SK-N-SH (cell line): ENCODE data around the gene ASCC1. TPM values are rescaled to one million over a fixed set of nuclear protein-coding genes. Genes with fewer than 3 reads are reported as not detected.

Experiments
- CTCF ChIA-PET: fragments of 300-600, 350-600 bp; formaldehyde crosslinking; extraction: SDS; loops from one replicate; lab custom pipeline; 2021; lab: Yijun Ruan, JAX
- POLR2A ChIA-PET: fragments of 350-600 bp; sonication (Branson Sonifier 250); formaldehyde crosslinking; extraction: SDS; loops from one replicate; lab custom pipeline; 2020; ENCODE audit warnings: antibody characterized with exemption, inconsistent platforms; lab: Yijun Ruan, JAX
- DNase-seq: peaks from one replicate; pipeline ENCODE4 v3.0.0; 2012
- H2AFZ ChIP-seq: fragments of 200-600 bp; sonication (generic); 2 replicates; pipeline ENCODE4 v1.8.1; 2016; ENCODE audit warnings: antibody characterized with exemption, mild to moderate bottlenecking, low read depth
- H3F3A ChIP-seq: fragments of 200-600 bp; sonication (generic); replicated peaks from 2 replicates; pipeline ENCODE3; 2016; ENCODE audit warnings: antibody characterized with exemption, mild to moderate bottlenecking; ENCODE audit not compliant: insufficient read depth
- H3K27ac ChIP-seq, 2 experiments: fragments of 200-500 bp in 1 of 2; fragments of 200-600 bp in 1 of 2; sonication (Bioruptor generic) in 1 of 2; sonication (generic), shearing (Covaris generic) in 1 of 2; 2 replicates each; pipeline versions ENCODE4 v1.5.1 to v1.6.1; 2014 to 2016; ENCODE audit warnings: low read depth in 2 of 2, inconsistent platforms in 1 of 2, low read length in 1 of 2, mild to moderate bottlenecking in 1 of 2, mixed read lengths in 1 of 2
- H3K27me3 ChIP-seq: fragments of 200-600 bp; sonication (generic), shearing (Covaris generic); 2 replicates; pipeline ENCODE4 v1.6.1; 2016; ENCODE audit warnings: mixed run types; ENCODE audit not compliant: insufficient read depth
- H3K36me3 ChIP-seq, 2 experiments: fragments of 200-500 bp in 1 of 2; fragments of 200-600 bp in 1 of 2; sonication (Bioruptor generic) in 1 of 2; sonication (generic) in 1 of 2; replicated peaks in 1 of 2; 2 replicates each; pipeline versions ENCODE3 to v1.5.1; 2014 to 2016; ENCODE audit warnings: low read length in 1 of 2, mild to moderate bottlenecking in 1 of 2; ENCODE audit not compliant: insufficient read depth in 2 of 2, control insufficient read depth in 1 of 2
- H3K4me1 ChIP-seq, 2 experiments: fragments of 200-500 bp in 1 of 2; fragments of 200-600 bp in 1 of 2; sonication (Bioruptor generic) in 1 of 2; sonication (generic), shearing (Covaris generic) in 1 of 2; 2 replicates each; pipeline versions ENCODE4 v1.5.1 to v1.6.1; 2014 to 2016; ENCODE audit warnings: low read depth in 1 of 2, low read length in 1 of 2, mixed run types in 1 of 2; ENCODE audit not compliant: insufficient read depth in 2 of 2, control insufficient read depth in 1 of 2
- H3K4me2 ChIP-seq: fragments of 200-600 bp; sonication (generic), shearing (Covaris generic); 2 replicates; pipeline ENCODE4 v1.6.1; 2017; ENCODE audit warnings: mixed run types
- H3K4me3 ChIP-seq, 2 experiments: fragments of 200-500 bp in 1 of 2; fragments of 200-600 bp in 1 of 2; sonication (Bioruptor generic) in 1 of 2; sonication (generic), shearing (Covaris generic) in 1 of 2; 2 replicates each; pipeline versions ENCODE4 v1.5.1 to v1.8.1; 2014 to 2016; ENCODE audit warnings: low read depth in 2 of 2, inconsistent platforms in 1 of 2, low read length in 1 of 2, mild to moderate bottlenecking in 1 of 2, mixed read lengths in 1 of 2, moderate library complexity in 1 of 2
- H3K79me2 ChIP-seq: fragments of 200-600 bp; sonication (generic); 2 replicates; pipeline ENCODE4 v1.8.1; 2017; ENCODE audit warnings: mild to moderate bottlenecking; ENCODE audit not compliant: insufficient read depth
- H3K9ac ChIP-seq: fragments of 200-600 bp; sonication (generic); 2 replicates; pipeline ENCODE4 v1.6.1; 2017; ENCODE audit warnings: mixed run types
- H3K9me2 ChIP-seq: fragments of 200-600 bp; sonication (generic); 2 replicates; pipeline ENCODE4 v1.6.1; 2017; ENCODE audit warnings: mixed run types
- H3K9me3 ChIP-seq: fragments of 200-600 bp; sonication (generic); 2 replicates; pipeline ENCODE4 v1.6.1; 2017; ENCODE audit warnings: mixed run types, mild to moderate bottlenecking, moderate library complexity
- H4K20me1 ChIP-seq: fragments of 200-600 bp; sonication (generic); 2 replicates; pipeline ENCODE4 v1.6.1; 2017; ENCODE audit warnings: mild to moderate bottlenecking, mixed run types; ENCODE audit not compliant: insufficient read depth
- CHD2 ChIP-seq: fragments of 150-350 bp; IDR thresholded peaks from 2 replicates; pipeline ENCODE4 v1.6.1; 2018; ENCODE audit warnings: low read length; ENCODE audit not compliant: partially characterized antibody
- ELF1 ChIP-seq: IDR thresholded peaks from 2 replicates; pipeline ENCODE4 v1.4.0; 2012
- EP300 ChIP-seq, 2 experiments: IDR thresholded peaks; 2 replicates each; pipeline versions ENCODE4 v1.4.0 to v1.6.1; 2012; ENCODE audit warnings: borderline replicate concordance in 1 of 2, low read depth in 1 of 2, low read length in 1 of 2
- GABPA ChIP-seq: IDR thresholded peaks from 2 replicates; pipeline ENCODE4 v1.4.0; 2012; ENCODE audit warnings: low read depth, mild to moderate bottlenecking
- MXI1 ChIP-seq: IDR thresholded peaks from 2 replicates; pipeline ENCODE4 v1.6.1; 2012; ENCODE audit warnings: mild to moderate bottlenecking, low read depth, low read length, improper control_type of control experiment
- NFIC ChIP-seq: IDR thresholded peaks from 2 replicates; pipeline ENCODE4 v1.4.0; 2012; ENCODE audit warnings: borderline replicate concordance
- NRF1 ChIP-seq: IDR thresholded peaks from 2 replicates; pipeline ENCODE4 v1.6.1; 2012; ENCODE audit warnings: low read depth, mild to moderate bottlenecking, low read length
- RAD21 ChIP-seq: IDR thresholded peaks from 2 replicates; pipeline ENCODE4 v1.6.1; 2012; ENCODE audit warnings: mild to moderate bottlenecking, low read length
- RFX5 ChIP-seq: IDR thresholded peaks from 2 replicates; pipeline ENCODE4 v1.6.1; 2012; ENCODE audit warnings: mild to moderate bottlenecking, improper control_type of control experiment, low read length
- RXRA ChIP-seq: IDR thresholded peaks from 2 replicates; pipeline ENCODE4 v1.4.0; 2012; ENCODE audit warnings: low read depth, mild to moderate bottlenecking, borderline replicate concordance
- SIN3A ChIP-seq: IDR thresholded peaks from 2 replicates; pipeline ENCODE4 v1.6.1; 2012; ENCODE audit warnings: low read depth, mild to moderate bottlenecking, low read length, moderate library complexity, borderline replicate concordance
- SMC3 ChIP-seq: IDR thresholded peaks from 2 replicates; pipeline ENCODE4 v1.6.1; 2012; ENCODE audit warnings: low read depth, low read length, improper control_type of control experiment
- TAF1 ChIP-seq: IDR thresholded peaks from 2 replicates; pipeline ENCODE4 v1.6.1; 2012; ENCODE audit warnings: low read depth, mild to moderate bottlenecking, low read length, moderate library complexity, borderline replicate concordance
- WGBS: methylation state at CpG from one replicate; pipeline ENCODE4 v1.1.6; 2017; ENCODE audit warnings: low lambda C conversion rate; 5-methylcytosine and 5-hydroxymethylcytosine counted together
- polyA plus RNA-seq, 3 experiments: library from polyadenylated mRNA; depleted of rRNA; stranded (reverse); fragments of >200 nt; gene quantifications; 2 replicates each; pipeline ENCODE4 v1.2.3, GENCODE V29; 2012
- TF ChIP-seq, protein P1 (sequence below): fragments of 150-350 bp; IDR thresholded peaks from 2 replicates; pipeline ENCODE4 v1.6.1; 2016; ENCODE audit warnings: mild to moderate bottlenecking, low read depth, low read length
- TF ChIP-seq, protein P2 (sequence below): IDR thresholded peaks from 2 replicates; pipeline ENCODE4 v1.6.1; 2012; ENCODE audit warnings: mild to moderate bottlenecking, low read depth, low read length, moderate library complexity

The ASCC1 gene
- polyA plus RNA-seq, 1 of the 3 experiments (the other 2 are of a cell fraction), result 15.0 TPM

DNA sequence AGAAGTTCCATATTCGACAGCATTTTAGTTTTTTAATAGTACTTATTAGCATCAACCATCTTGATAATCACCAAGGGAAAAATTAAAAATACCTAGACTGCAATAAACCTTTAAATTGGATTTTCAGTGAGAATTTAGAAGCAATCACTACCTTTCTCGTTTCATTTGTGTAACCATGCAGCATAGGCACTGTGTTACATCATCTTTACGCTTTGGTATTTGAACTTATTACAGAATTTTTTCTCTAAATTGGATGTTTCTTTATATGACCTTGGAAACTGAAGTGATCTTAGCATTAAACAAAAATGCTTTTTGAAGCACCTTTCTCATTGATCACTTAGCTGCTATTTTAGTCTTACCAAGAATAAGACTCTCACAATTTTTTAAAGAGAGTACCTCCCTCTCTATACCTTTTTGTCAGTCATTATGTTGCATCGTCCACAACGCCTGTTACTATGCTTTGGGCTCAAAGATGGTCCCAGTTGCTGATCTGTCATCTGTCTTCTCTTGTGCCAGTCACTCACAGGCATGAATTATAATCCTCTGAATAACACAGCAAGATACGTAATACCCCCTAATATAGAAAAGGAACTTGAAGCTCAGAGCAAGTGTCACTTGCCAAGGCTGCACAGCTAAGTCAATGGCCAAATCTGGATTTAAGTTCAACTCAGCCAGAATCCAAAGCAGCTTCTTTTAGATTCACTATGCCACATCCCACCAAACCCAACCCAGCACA, 19.6 kb upstream of the ASCC1 start:
- no peak for TF ChIP-seq MXI1
- TF ChIP-seq, protein P1, sequence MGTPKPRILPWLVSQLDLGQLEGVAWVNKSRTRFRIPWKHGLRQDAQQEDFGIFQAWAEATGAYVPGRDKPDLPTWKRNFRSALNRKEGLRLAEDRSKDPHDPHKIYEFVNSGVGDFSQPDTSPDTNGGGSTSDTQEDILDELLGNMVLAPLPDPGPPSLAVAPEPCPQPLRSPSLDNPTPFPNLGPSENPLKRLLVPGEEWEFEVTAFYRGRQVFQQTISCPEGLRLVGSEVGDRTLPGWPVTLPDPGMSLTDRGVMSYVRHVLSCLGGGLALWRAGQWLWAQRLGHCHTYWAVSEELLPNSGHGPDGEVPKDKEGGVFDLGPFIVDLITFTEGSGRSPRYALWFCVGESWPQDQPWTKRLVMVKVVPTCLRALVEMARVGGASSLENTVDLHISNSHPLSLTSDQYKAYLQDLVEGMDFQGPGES, result no peak
- TF ChIP-seq RAD21, result no peak
- no peak for TF ChIP-seq NRF1
- no peak for TF ChIP-seq NFIC
- TF ChIP-seq CHD2, result no peak
- TF ChIP-seq GABPA, result no peak
- TF ChIP-seq RXRA, result no peak
- TF ChIP-seq, protein P2, sequence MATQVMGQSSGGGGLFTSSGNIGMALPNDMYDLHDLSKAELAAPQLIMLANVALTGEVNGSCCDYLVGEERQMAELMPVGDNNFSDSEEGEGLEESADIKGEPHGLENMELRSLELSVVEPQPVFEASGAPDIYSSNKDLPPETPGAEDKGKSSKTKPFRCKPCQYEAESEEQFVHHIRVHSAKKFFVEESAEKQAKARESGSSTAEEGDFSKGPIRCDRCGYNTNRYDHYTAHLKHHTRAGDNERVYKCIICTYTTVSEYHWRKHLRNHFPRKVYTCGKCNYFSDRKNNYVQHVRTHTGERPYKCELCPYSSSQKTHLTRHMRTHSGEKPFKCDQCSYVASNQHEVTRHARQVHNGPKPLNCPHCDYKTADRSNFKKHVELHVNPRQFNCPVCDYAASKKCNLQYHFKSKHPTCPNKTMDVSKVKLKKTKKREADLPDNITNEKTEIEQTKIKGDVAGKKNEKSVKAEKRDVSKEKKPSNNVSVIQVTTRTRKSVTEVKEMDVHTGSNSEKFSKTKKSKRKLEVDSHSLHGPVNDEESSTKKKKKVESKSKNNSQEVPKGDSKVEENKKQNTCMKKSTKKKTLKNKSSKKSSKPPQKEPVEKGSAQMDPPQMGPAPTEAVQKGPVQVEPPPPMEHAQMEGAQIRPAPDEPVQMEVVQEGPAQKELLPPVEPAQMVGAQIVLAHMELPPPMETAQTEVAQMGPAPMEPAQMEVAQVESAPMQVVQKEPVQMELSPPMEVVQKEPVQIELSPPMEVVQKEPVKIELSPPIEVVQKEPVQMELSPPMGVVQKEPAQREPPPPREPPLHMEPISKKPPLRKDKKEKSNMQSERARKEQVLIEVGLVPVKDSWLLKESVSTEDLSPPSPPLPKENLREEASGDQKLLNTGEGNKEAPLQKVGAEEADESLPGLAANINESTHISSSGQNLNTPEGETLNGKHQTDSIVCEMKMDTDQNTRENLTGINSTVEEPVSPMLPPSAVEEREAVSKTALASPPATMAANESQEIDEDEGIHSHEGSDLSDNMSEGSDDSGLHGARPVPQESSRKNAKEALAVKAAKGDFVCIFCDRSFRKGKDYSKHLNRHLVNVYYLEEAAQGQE, result no peak
- no peak for TF ChIP-seq SMC3
- TF ChIP-seq EP300 (IDR thresholded peaks at IDR 0.05; ENCODE audit: borderline replicate concordance in 1 of 2, low read depth in 1 of 2, low read length in 1 of 2), result no peak
- no peak for TF ChIP-seq ELF1
- no peak for TF ChIP-seq RFX5
- TF ChIP-seq SIN3A, result no peak
- TF ChIP-seq TAF1, result no peak
- Histone ChIP-seq H4K20me1 (no peaks in the 10 kb centered on the region), H3K79me2 (no peaks in the 10 kb centered on the region), H3K27ac (no peak overlapping the region), H3K27me3 (no peaks in the 10 kb centered on the region), H3F3A (peaks cover 6% of the 10 kb centered on the region), H3K9me2 (no peaks in the 10 kb centered on the region), H3K36me3 (peaks cover 18 to 19% of the 10 kb centered on the region in 2 experiments), H3K4me3 (no peak overlapping the region), H3K9ac (no peak overlapping the region), H3K4me1 (peaks cover 0 to 3% of the 10 kb centered on the region in 2 experiments; a peak in 1 of 4 replicates), H2AFZ (no peak overlapping the region), H3K4me2 (no peak overlapping the region), H3K9me3 (no peaks in the 10 kb centered on the region)
- DNase-seq, result no peak
- 93% methylated on average over 6 of the region's 6 CpGs for WGBS
- ChIA-PET POLR2A (no interaction called here), CTCF (interaction anchor here (0.7 to 3.4 kb wide), 9 partner anchors 12 to 339 kb away, joined by 3 to 18 read pairs (median 3); partner anchors contain the start of gene DDIT4)
